ENCODE measurements around the gene LRIT3. TPM values are rescaled to one million over a fixed set of nuclear protein-coding genes. Genes with fewer than 3 reads are reported as not detected.

LRIT3 gene
- total RNA-seq, 1 donor from 2014 or later, result 0.07 TPM

GRCh38 chr4:109864134-109864533, 16.2 kb downstream of the LRIT3 start:
- Mint-ChIP-seq H3K27me3 (ENCODE audit: low read depth) (no peaks in the 10 kb centered on the region), H3K4me1 (ENCODE audit: low read depth) (no peaks in the 10 kb centered on the region), H3K9me3 (ENCODE audit: low read depth) (peaks cover 17% of the 10 kb centered on the region), H3K36me3 (ENCODE audit: low read depth) (peaks cover 4% of the 10 kb centered on the region), H3K4me3 (ENCODE audit: unreplicated experiment) (no peak overlapping the region), H3K27ac (ENCODE audit: unreplicated experiment) (no peak overlapping the region)
- TF ChIP-seq CTCF (IDR thresholded peaks at IDR 0.05), result no peak
- no peak for DNase-seq (ENCODE audit: low spot score)

DNA sequence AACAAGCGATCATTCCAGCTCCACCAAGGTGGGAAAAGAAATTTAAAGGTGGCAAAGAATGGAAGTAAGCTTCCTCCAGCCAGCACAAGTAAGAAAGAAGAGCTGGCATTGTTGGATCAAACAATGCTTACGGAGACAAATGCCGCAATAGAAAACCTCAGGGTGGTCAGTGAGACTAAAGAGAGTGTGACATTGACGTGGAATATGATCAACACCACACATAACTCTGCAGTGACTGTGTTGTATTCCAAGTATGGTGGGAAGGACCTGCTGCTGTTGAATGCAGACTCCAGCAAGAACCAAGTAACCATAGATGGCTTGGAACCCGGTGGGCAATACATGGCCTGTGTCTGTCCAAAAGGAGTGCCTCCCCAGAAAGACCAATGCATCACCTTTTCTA, 22.2 kb downstream of the LRIT3 start:
- Mint-ChIP-seq H3K4me3 (ENCODE audit: unreplicated experiment) (no peak overlapping the region), H3K27ac (ENCODE audit: unreplicated experiment) (no peak overlapping the region), H3K36me3 (ENCODE audit: low read depth) (peaks cover 6% of the 10 kb centered on the region), H3K9me3 (ENCODE audit: low read depth) (no peaks in the 10 kb centered on the region), H3K4me1 (ENCODE audit: low read depth) (peaks cover 5% of the 10 kb centered on the region), H3K27me3 (ENCODE audit: low read depth) (no peaks in the 10 kb centered on the region)
- no peak for TF ChIP-seq CTCF (IDR thresholded peaks at IDR 0.05)
- no peak for DNase-seq (ENCODE audit: low spot score)

- Mint-ChIP-seq H3K36me3 (ENCODE audit: low read depth) (peaks cover 6% of the 10 kb centered on the region), H3K4me3 (ENCODE audit: unreplicated experiment) (no peak overlapping the region), H3K27me3 (ENCODE audit: low read depth) (no peaks in the 10 kb centered on the region), H3K9me3 (ENCODE audit: low read depth) (no peaks in the 10 kb centered on the region), H3K4me1 (ENCODE audit: low read depth) (peaks cover 5% of the 10 kb centered on the region), H3K27ac (ENCODE audit: unreplicated experiment) (no peak overlapping the region)
- TF ChIP-seq CTCF (IDR thresholded peaks at IDR 0.05), result no peak
- DNase-seq (ENCODE audit: low spot score), result no peak
Measured at GRCh38 chr4:109872065-109872464, 24.2 kb downstream of the LRIT3 start.

DNA sequence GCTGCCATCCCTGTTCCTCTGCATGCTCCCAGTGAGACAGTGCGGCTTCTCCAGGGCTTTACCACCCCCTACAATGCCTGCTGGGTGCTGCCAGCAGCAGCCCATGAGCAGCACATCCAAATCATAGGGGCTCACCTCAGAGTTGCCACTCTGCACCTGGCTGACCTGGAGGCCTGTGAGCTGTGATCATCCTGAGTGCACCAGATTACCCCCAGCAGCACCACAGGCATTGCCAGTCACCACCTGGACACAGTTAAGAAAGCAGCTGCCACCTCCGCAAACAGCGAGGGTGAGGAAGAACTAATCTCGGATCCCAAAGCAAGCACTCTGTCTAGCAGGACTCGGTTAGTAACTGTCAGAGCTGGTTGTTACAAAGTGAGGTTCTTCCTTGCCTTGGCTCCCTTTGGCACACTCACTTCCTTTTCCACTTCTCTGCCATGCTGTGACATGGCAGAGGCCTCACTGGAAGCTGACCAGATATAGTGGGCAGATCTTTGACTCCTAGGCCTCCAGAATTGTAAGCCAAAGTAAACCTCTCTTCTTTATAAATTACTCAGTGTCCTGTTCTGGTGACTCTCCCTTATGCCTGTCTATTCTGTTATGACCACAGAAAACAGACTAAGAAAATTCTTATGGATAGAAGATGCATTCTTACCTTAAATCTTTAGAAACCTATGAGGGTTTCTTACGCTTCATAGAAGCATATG, 25.2 kb downstream of the LRIT3 start:
- peaks cover 6% of the 10 kb centered on the region for H3K36me3 Mint-ChIP-seq (ENCODE audit: low read depth)
- TF ChIP-seq CTCF (IDR thresholded peaks at IDR 0.05), result no peak
- DNase-seq (ENCODE audit: low spot score), result no peak
- H3K4me3 Mint-ChIP-seq (ENCODE audit: unreplicated experiment), result no peak overlapping the region
- peaks cover 5% of the 10 kb centered on the region for H3K4me1 Mint-ChIP-seq (ENCODE audit: low read depth)
- H3K27ac Mint-ChIP-seq (ENCODE audit: unreplicated experiment), result no peak overlapping the region
- no peaks in the 10 kb centered on the region for H3K27me3 Mint-ChIP-seq (ENCODE audit: low read depth)
- no peaks in the 10 kb centered on the region for H3K9me3 Mint-ChIP-seq (ENCODE audit: low read depth)

- no peak overlapping the region for H3K27ac Mint-ChIP-seq (ENCODE audit: unreplicated experiment)
- DNase-seq (ENCODE audit: low spot score), result no peak
- H3K4me3 Mint-ChIP-seq (ENCODE audit: unreplicated experiment), result no peak overlapping the region
Measured at GRCh38 chr4:109873791-109874514, 26.0 kb downstream of the LRIT3 start.

More at GRCh38 chr4:109873791-109874514, 26.0 kb downstream of the LRIT3 start:
- no peak for TF ChIP-seq CTCF (IDR thresholded peaks at IDR 0.05)
- Mint-ChIP-seq H3K9me3 (ENCODE audit: low read depth) (no peaks in the 10 kb centered on the region), H3K27me3 (ENCODE audit: low read depth) (no peaks in the 10 kb centered on the region), H3K4me1 (ENCODE audit: low read depth) (peaks cover 5% of the 10 kb centered on the region), H3K36me3 (ENCODE audit: low read depth) (peaks cover 6% of the 10 kb centered on the region)

Measured in chondrocyte (in vitro differentiated cells).